Adrenal gland (tissue), 5 donors: ENCODE data around the gene SLC1A2.

Experiments
- POLR2A ChIP-seq, 2 donors: fragments of 450-650 bp; IDR thresholded peaks; one replicate each; pipeline ENCODE4 v1.6.1; 2017; ENCODE audit warnings: antibody characterized with exemption in 2 of 2, mild to moderate bottlenecking in 2 of 2, moderate library complexity in 1 of 2
- TF ChIP-seq, protein P1 (sequence below), 6 experiments: fragments of 450-650 bp in 4 of 6; fragments of 200-600 bp in 2 of 6; sonication (generic) in 1 of 6; IDR thresholded peaks; 1 replicate in 5 of 6; 2 replicates in 1 of 6; pipeline versions ENCODE4 v1.5.1 to v1.8.0; 2016 to 2021; ENCODE audit warnings: antibody characterized with exemption in 6 of 6, mild to moderate bottlenecking in 2 of 6, moderate library complexity in 1 of 6
- donor health status: DM: no; HTN: no; CAD: no.

DNA sequence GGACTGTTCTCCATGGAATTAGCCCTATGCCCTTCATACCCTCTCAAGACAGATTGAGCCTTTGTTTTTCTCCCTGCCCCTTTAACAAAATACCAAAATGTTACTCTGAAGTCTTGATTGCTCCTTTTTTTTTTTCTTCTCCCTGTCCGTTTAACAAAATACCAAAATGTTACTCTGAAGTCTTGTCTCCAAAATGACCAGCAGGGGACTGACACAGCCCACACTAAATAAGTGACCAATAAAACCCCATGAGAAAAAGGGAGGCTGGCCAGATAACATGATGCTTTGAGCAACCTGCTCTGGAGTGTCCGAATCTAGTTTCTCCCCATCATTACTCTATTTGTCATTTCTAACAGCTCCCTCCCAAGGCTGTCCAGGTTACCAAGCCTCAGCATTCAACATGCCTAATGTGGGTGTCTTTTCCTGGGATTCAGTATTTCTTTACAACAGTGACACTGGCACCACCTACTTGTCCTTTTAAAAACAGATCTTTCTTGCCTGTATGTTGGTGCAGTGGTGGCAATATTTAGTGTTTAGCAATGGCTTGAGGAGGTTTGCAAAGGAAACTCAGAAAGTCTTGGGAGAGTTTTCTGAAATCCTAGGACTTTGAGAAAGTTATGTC, 42.7 kb upstream of the SLC1A2 start:
- TF ChIP-seq, protein P1, sequence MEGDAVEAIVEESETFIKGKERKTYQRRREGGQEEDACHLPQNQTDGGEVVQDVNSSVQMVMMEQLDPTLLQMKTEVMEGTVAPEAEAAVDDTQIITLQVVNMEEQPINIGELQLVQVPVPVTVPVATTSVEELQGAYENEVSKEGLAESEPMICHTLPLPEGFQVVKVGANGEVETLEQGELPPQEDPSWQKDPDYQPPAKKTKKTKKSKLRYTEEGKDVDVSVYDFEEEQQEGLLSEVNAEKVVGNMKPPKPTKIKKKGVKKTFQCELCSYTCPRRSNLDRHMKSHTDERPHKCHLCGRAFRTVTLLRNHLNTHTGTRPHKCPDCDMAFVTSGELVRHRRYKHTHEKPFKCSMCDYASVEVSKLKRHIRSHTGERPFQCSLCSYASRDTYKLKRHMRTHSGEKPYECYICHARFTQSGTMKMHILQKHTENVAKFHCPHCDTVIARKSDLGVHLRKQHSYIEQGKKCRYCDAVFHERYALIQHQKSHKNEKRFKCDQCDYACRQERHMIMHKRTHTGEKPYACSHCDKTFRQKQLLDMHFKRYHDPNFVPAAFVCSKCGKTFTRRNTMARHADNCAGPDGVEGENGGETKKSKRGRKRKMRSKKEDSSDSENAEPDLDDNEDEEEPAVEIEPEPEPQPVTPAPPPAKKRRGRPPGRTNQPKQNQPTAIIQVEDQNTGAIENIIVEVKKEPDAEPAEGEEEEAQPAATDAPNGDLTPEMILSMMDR (IDR thresholded peaks at IDR 0.05), result no peak
- no peak for TF ChIP-seq POLR2A (IDR thresholded peaks at IDR 0.05)
